HepG2 (cell line): ENCODE data around the gene MYO18A. TPM values are rescaled to one million over a fixed set of nuclear protein-coding genes. Genes with fewer than 3 reads are reported as not detected.

ENCODE experiments used
- ARID4A ChIP-seq: sonication (generic); formaldehyde crosslinking; IDR thresholded peaks from 2 replicates; pipeline ENCODE4 v1.5.0; 2020; ENCODE audit warnings: mild to moderate bottlenecking, missing genetic modification reagents, borderline replicate concordance
- BCL6 ChIP-seq: IDR thresholded peaks from 2 replicates; pipeline ENCODE4 v1.6.1; 2016; ENCODE audit warnings: missing genetic modification reagents, missing compliant biosample characterization
- CCDC6 ChIP-seq: sonication (generic); formaldehyde crosslinking; IDR thresholded peaks from 2 replicates; pipeline ENCODE4 v1.8.1; 2022; ENCODE audit warnings: mild to moderate bottlenecking, missing genetic modification reagents, moderate library complexity
- CHD4 ChIP-seq: fragments of 200-600 bp; sonication (generic); IDR thresholded peaks from 2 replicates; pipeline ENCODE4 v1.7.0; 2017; ENCODE audit warnings: mild to moderate bottlenecking, low read length, borderline replicate concordance
- FOSL1 ChIP-seq: sonication (generic); formaldehyde crosslinking; IDR thresholded peaks from 2 replicates; pipeline ENCODE4 v1.9.0; 2021; ENCODE audit warnings: missing genetic modification reagents, borderline replicate concordance
- HDAC2 ChIP-seq: sonication (generic); formaldehyde crosslinking; IDR thresholded peaks from 2 replicates; pipeline ENCODE4 v1.4.0; 2020; ENCODE audit warnings: missing genetic modification reagents
- MBNL3 ChIP-seq: fragments of 250-450 bp; sonication (Bioruptor Pico); conservative IDR thresholded peaks from 2 replicates; pipeline ENCODE4 v1.8.0; 2022; ENCODE audit warnings: mild to moderate bottlenecking, inconsistent platforms
- MXD4 ChIP-seq: IDR thresholded peaks from 2 replicates; pipeline ENCODE4 v1.6.1; 2016; ENCODE audit warnings: mild to moderate bottlenecking, missing biosample characterization, missing genetic modification reagents
- PBX2 ChIP-seq: IDR thresholded peaks from 2 replicates; pipeline ENCODE4 v1.6.1; 2016; ENCODE audit warnings: control low read depth
- REST ChIP-seq, 2 experiments: IDR thresholded peaks; 2 replicates each; pipeline ENCODE4 v1.6.1; 2011 to 2012; ENCODE audit warnings: low read length in 2 of 2, borderline replicate concordance in 1 of 2, low read depth in 1 of 2, mild to moderate bottlenecking in 1 of 2, moderate library complexity in 1 of 2
- SMYD3 ChIP-seq: sonication (generic); formaldehyde crosslinking; IDR thresholded peaks from 2 replicates; pipeline ENCODE4 v1.8.1; 2023; ENCODE audit warnings: mild to moderate bottlenecking, missing genetic modification reagents
- ZBTB14 ChIP-seq: sonication (generic); formaldehyde crosslinking; IDR thresholded peaks from 2 replicates; pipeline ENCODE4 v1.4.0; 2020; ENCODE audit warnings: missing genetic modification reagents
- ZBTB38 ChIP-seq: sonication (generic); formaldehyde crosslinking; IDR thresholded peaks from 2 replicates; pipeline ENCODE4 v1.5.1; 2020; ENCODE audit warnings: mild to moderate bottlenecking, missing genetic modification reagents
- ZFP82 ChIP-seq: sonication (generic); formaldehyde crosslinking; IDR thresholded peaks from 2 replicates; pipeline ENCODE4 v1.5.1; 2020; ENCODE audit warnings: mild to moderate bottlenecking, missing genetic modification reagents, borderline replicate concordance
- ZNF678 ChIP-seq: sonication (generic); formaldehyde crosslinking; IDR thresholded peaks from 2 replicates; pipeline ENCODE4 v1.4.0; 2020; ENCODE audit warnings: mild to moderate bottlenecking, missing genetic modification reagents
- ZNF878 ChIP-seq: sonication (generic); formaldehyde crosslinking; IDR thresholded peaks from 2 replicates; pipeline ENCODE4 v1.8.1; 2023; ENCODE audit warnings: mild to moderate bottlenecking, missing genetic modification reagents, moderate library complexity
- polyA plus RNA-seq, 8 experiments: library from polyadenylated mRNA; depleted of rRNA in 3 of 8; stranded (reverse) in 7 of 8; unstranded in 1 of 8; fragments of >200 nt; fragmentation: Illumina TruSeq in 4 of 8; extraction: Trizol in 4 of 8; gene quantifications; 2 replicates each; pipeline versions ENCODE4 v1.2.1 to v1.2.3, GENCODE V29; 2011 to 2016; ENCODE audit warnings: low read depth in 4 of 8, missing spikeins in 1 of 8, mixed read lengths in 1 of 8; ENCODE audit not compliant: insufficient read depth in 1 of 8
- total RNA-seq, 5 experiments: library from RNA; depleted of rRNA; stranded (reverse); fragments of >200 nt; fragmentation: Illumina TruSeq; extraction: Trizol; gene quantifications; 2 replicates each; pipeline ENCODE4 v1.2.3, GENCODE V29; 2016; ENCODE audit warnings: low read depth in 1 of 5

The MYO18A gene
- total and polyA plus RNA-seq, 2 of the 13 experiments (the other 11 are each of a cell fraction or from before 2014, with no cell fraction given) = 16.8 to 24.8 TPM

- peak; percentile 22; the same call in 1 of the 2 replicates for TF ChIP-seq HDAC2 (CRISPR knock-in tag)
- no peak for TF ChIP-seq PBX2
- TF ChIP-seq CHD4 = no peak
- TF ChIP-seq ZBTB38 (CRISPR knock-in tag) = no peak
- TF ChIP-seq CCDC6 (CRISPR knock-in tag) = no peak; the same call in 1 of the 2 replicates
- no peak for TF ChIP-seq FOSL1 (CRISPR knock-in tag)
- 0 out of 2 replicates have a peak, but pooled peaks have one; percentile 36 for TF ChIP-seq SMYD3 (CRISPR knock-in tag)
- no peak for TF ChIP-seq ZNF678 (CRISPR knock-in tag)
- TF ChIP-seq ZBTB14 (CRISPR knock-in tag) = no peak
- no peak for TF ChIP-seq MBNL3
- TF ChIP-seq ZNF878 = no peak
- TF ChIP-seq BCL6 (CRISPR knock-in tag) = peak; percentile 19; the same call in 1 of the 2 replicates
- peak; percentile 84; the same call in 1 of the 2 replicates for TF ChIP-seq ARID4A (CRISPR knock-in tag)
- TF ChIP-seq MXD4 (CRISPR knock-in tag) = peak; percentile 54; the same call in 1 of the 2 replicates
- no peak for TF ChIP-seq ZFP82 (CRISPR knock-in tag)
- no peak for TF ChIP-seq REST (IDR thresholded peaks at IDR 0.05; ENCODE audit: borderline replicate concordance in 1 of 2, low read depth in 1 of 2, low read length in 2 of 2)
These were observed 765 bp downstream of the MYO18A start (continued) for GRCh38 chr17:29179232-29180033.
